Measurements from ENCODE around the gene SFT2D2. TPM values are rescaled to one million over a fixed set of nuclear protein-coding genes. Genes with fewer than 3 reads are reported as not detected.
A peak's percentile ranks its signal among the peaks of the same experiment; 100 is the strongest.
"Not testable (repeated sequence)": the region's sequence is repeated elsewhere in the genome, so short reads cannot be mapped to it uniquely, and the experiment has no call there.

The SFT2D2 gene
- 10 to 100 TPM; 25.2 to 42.3 TPM for total RNA-seq

GRCh38 chr1:168225476-168226190 is at the start of gene SFT2D2:
Gene SFT2D2 (plus strand): TSS chr1:168226004. CDS start chr1:168226080, 76 bp downstream.
- Mint-ChIP-seq H3K9me3 (ENCODE audit: low read depth) (no peaks in the 10 kb centered on the region), H3K4me3 (peak within 1 kb of the TSS; percentile 86), H3K27me3 (peaks cover 3% of the 10 kb centered on the region), H3K27ac (peak within 1 kb of the TSS; percentile 86), H3K36me3 (ENCODE audit: low read depth) (peaks cover 31% of the 10 kb centered on the region), H3K4me1 (peaks cover 49% of the 10 kb centered on the region)
- ChIA-PET CTCF (interaction anchor here (0.6 to 4.1 kb wide), 6 partner anchors 10 to 171 kb away, joined by 3 to 38 read pairs (median 4); no protein-coding TSS in a partner anchor), POLR2A (interaction anchor here (0.6 to 2.7 kb wide), 6 partner anchors 10 to 289 kb away, joined by 3 to 20 read pairs (median 7); partner anchors contain the start of gene DCAF6)
- intact Hi-C loops (cut with DNase I, micrococcal nuclease) = loop anchor here (1.0 to 5.0 kb wide), 9 partner anchors 47 to 1669 kb away; partner anchors contain the start of genes BLZF1 (in 2 of the 2), NME7 (in 2 of the 2), TIPRL (in 2 of the 2) and ATP1B1 (in 1 of the 2)
- peak; percentile 90 for ATAC-seq
- peak; percentile 88 for DNase-seq

GRCh38 chr1:168178227-168178637 is 47.6 kb upstream of the SFT2D2 start:
- Mint-ChIP-seq H3K4me3 (no peak overlapping the region), H3K27me3 (peaks cover 3% of the 10 kb centered on the region), H3K36me3 (ENCODE audit: low read depth) (peaks cover 2% of the 10 kb centered on the region), H3K9me3 (ENCODE audit: low read depth) (no peaks in the 10 kb centered on the region), H3K4me1 (peaks cover 4% of the 10 kb centered on the region), H3K27ac (no peak overlapping the region)
- ChIA-PET POLR2A (no interaction called here), CTCF (no interaction called here)
- ATAC-seq (no peak), DNase-seq (no peak)
- intact Hi-C loops (cut with DNase I, micrococcal nuclease) = loop anchor here (1.0 to 5.0 kb wide), 11 partner anchors 38 to 1339 kb away; partner anchors contain the start of genes DCAF6 (in 1 of the 2), GPR161 (in 1 of the 2), MPC2 (in 1 of the 2) and NME7 (in 1 of the 2)

GRCh38 chr1:168178638-168179437 is 47.0 kb upstream of the SFT2D2 start, which contains the start of gene TIPRL:
Gene TIPRL (plus strand): TSS chr1:168178962. CDS start chr1:168179078, 116 bp downstream.
- Mint-ChIP-seq H3K9me3 (ENCODE audit: low read depth) (no peaks in the 10 kb centered on the region), H3K27ac (no peak within 1 kb of the TSS), H3K4me1 (peaks cover 9% of the 10 kb centered on the region), H3K4me3 (no peak within 1 kb of the TSS), H3K36me3 (ENCODE audit: low read depth) (peaks cover 3% of the 10 kb centered on the region), H3K27me3 (no peaks in the 10 kb centered on the region)
- ChIA-PET POLR2A (no interaction called here), CTCF (interaction anchor here (0.6 to 2.3 kb wide), 4 partner anchors 10 to 290 kb away, joined by 3 to 8 read pairs (median 4); no protein-coding TSS in a partner anchor)
- ATAC-seq = peak; percentile 90
- DNase-seq = peak; percentile 97
- intact Hi-C loops (cut with DNase I, micrococcal nuclease) = loop anchor here (1.0 to 5.0 kb wide), 15 partner anchors 39 to 1340 kb away; partner anchors contain the start of genes DCAF6 (in 2 of the 2), GPR161 (in 1 of the 2), MPC2 (in 1 of the 2) and NME7 (in 1 of the 2)

- H3K4me1 Mint-ChIP-seq = peaks cover 11% of the 10 kb centered on the region
- POLR2A ChIA-PET = interaction anchor here (0.5 to 1.3 kb wide), 4 partner anchors 47 to 243 kb away, joined by 3 to 10 read pairs (median 4); partner anchors contain the start of genes DCAF6 and SFT2D2
- DNase-seq (peak; percentile 26), ATAC-seq (peak; percentile 10)
- no peaks in the 10 kb centered on the region for H3K27me3 Mint-ChIP-seq
- intact Hi-C loops (cut with DNase I, micrococcal nuclease) = loop anchor here (1.0 to 5.0 kb wide), 12 partner anchors 42 to 1308 kb away; partner anchors contain the start of genes DCAF6 (in 2 of the 2), GPR161 (in 1 of the 2), MPC2 (in 1 of the 2) and NME7 (in 1 of the 2)
- CTCF ChIA-PET = interaction anchor here (0.6 to 2.3 kb wide), 7 partner anchors 9 to 289 kb away, joined by 3 to 8 read pairs (median 4); no protein-coding TSS in a partner anchor
- H3K36me3 Mint-ChIP-seq (ENCODE audit: low read depth) = peaks cover 7% of the 10 kb centered on the region
- no peak overlapping the region for H3K4me3 Mint-ChIP-seq
- H3K9me3 Mint-ChIP-seq (ENCODE audit: low read depth) = no peaks in the 10 kb centered on the region
- H3K27ac Mint-ChIP-seq = no peak overlapping the region
Observed at GRCh38 chr1:168179438-168180147, 46.2 kb upstream of the SFT2D2 start.

GRCh38 chr1:168180148-168180524 is 45.7 kb upstream of the SFT2D2 start:
- DNase-seq = peak; percentile 44
- intact Hi-C loops (cut with DNase I, micrococcal nuclease) = no loop called here

GRCh38 chr1:168181063-168181720 is 44.6 kb upstream of the SFT2D2 start:
- ATAC-seq; POLR2A ChIA-PET; H3K9me3 Mint-ChIP-seq (ENCODE audit: low read depth); H3K27ac Mint-ChIP-seq; intact Hi-C loops (cut with DNase I, micrococcal nuclease); DNase-seq; H3K4me3 Mint-ChIP-seq; H3K27me3 Mint-ChIP-seq: not testable (repeated sequence)
- H3K4me1 Mint-ChIP-seq = peaks cover 11% of the 10 kb centered on the region
- H3K36me3 Mint-ChIP-seq (ENCODE audit: low read depth) = peaks cover 17% of the 10 kb centered on the region
- CTCF ChIA-PET = interaction anchor here (0.9 kb wide), 1 partner anchor 36 kb away, joined by 3 read pairs; no protein-coding TSS in a partner anchor

More at GRCh38 chr1:168180148-168180524, 45.7 kb upstream of the SFT2D2 start:
- ChIA-PET POLR2A (interaction anchor here (0.5 to 1.3 kb wide), 4 partner anchors 46 to 244 kb away, joined by 3 to 10 read pairs (median 4); partner anchors contain the start of genes DCAF6 and SFT2D2), CTCF (interaction anchor here (0.6 to 2.3 kb wide), 5 partner anchors 9 to 95 kb away, joined by 3 to 8 read pairs (median 4); no protein-coding TSS in a partner anchor)
- H3K27ac Mint-ChIP-seq = no peak overlapping the region
- no peaks in the 10 kb centered on the region for H3K27me3 Mint-ChIP-seq
- H3K4me1 Mint-ChIP-seq = peaks cover 11% of the 10 kb centered on the region
- peaks cover 12% of the 10 kb centered on the region for H3K36me3 Mint-ChIP-seq (ENCODE audit: low read depth)
- no peaks in the 10 kb centered on the region for H3K9me3 Mint-ChIP-seq (ENCODE audit: low read depth)
- ATAC-seq = no peak
- H3K4me3 Mint-ChIP-seq = no peak overlapping the region

- CTCF ChIA-PET = interaction anchor here (1.5 kb wide), 1 partner anchor 451 kb away, joined by 3 read pairs; no protein-coding TSS in a partner anchor
- H3K4me3 Mint-ChIP-seq = no peak overlapping the region
- DNase-seq (no peak), ATAC-seq (no peak)
- peaks cover 7% of the 10 kb centered on the region for H3K4me1 Mint-ChIP-seq
- H3K36me3 Mint-ChIP-seq (ENCODE audit: low read depth) = peaks cover 34% of the 10 kb centered on the region
- H3K27me3 Mint-ChIP-seq = no peaks in the 10 kb centered on the region
- no peaks in the 10 kb centered on the region for H3K9me3 Mint-ChIP-seq (ENCODE audit: low read depth)
- H3K27ac Mint-ChIP-seq = no peak overlapping the region
- POLR2A ChIA-PET = no interaction called here
- intact Hi-C loops (cut with DNase I, micrococcal nuclease) = no loop called here
Observed at GRCh38 chr1:168187177-168187576, 38.6 kb upstream of the SFT2D2 start.

- no peaks in the 10 kb centered on the region for H3K9me3 Mint-ChIP-seq (ENCODE audit: low read depth)
- POLR2A ChIA-PET = no interaction called here
Observed at GRCh38 chr1:168190403-168190802, 35.4 kb upstream of the SFT2D2 start.

GRCh38 chr1:168195199-168196135 is 30.3 kb upstream of the SFT2D2 start:
- peaks cover 6% of the 10 kb centered on the region for H3K4me1 Mint-ChIP-seq
- ATAC-seq (no peak), DNase-seq (no peak)
- intact Hi-C loops (cut with DNase I, micrococcal nuclease) = no loop called here
- ChIA-PET CTCF (interaction anchor here (0.5 to 0.9 kb wide), 3 partner anchors 21 to 113 kb away, joined by 3 to 4 read pairs (median 4); no protein-coding TSS in a partner anchor), POLR2A (no interaction called here)
- no peak overlapping the region for H3K27ac Mint-ChIP-seq
- no peak overlapping the region for H3K4me3 Mint-ChIP-seq
- no peaks in the 10 kb centered on the region for H3K9me3 Mint-ChIP-seq (ENCODE audit: low read depth)
- no peaks in the 10 kb centered on the region for H3K27me3 Mint-ChIP-seq
- peaks cover 48% of the 10 kb centered on the region for H3K36me3 Mint-ChIP-seq (ENCODE audit: low read depth)

More at GRCh38 chr1:168190403-168190802, 35.4 kb upstream of the SFT2D2 start:
- CTCF ChIA-PET = interaction anchor here (0.5 to 0.9 kb wide), 5 partner anchors 11 to 253 kb away, joined by 3 to 4 read pairs (median 3); no protein-coding TSS in a partner anchor
- no peak overlapping the region for H3K4me3 Mint-ChIP-seq
- H3K36me3 Mint-ChIP-seq (ENCODE audit: low read depth) = peaks cover 39% of the 10 kb centered on the region
- intact Hi-C loops (cut with DNase I, micrococcal nuclease) = loop anchor here in 1 of 2 experiments (5.0 kb wide), 1 partner anchor 48 kb away; no protein-coding TSS in a partner anchor
- no peak overlapping the region for H3K27ac Mint-ChIP-seq
- no peak for ATAC-seq
- H3K27me3 Mint-ChIP-seq = no peaks in the 10 kb centered on the region
- H3K4me1 Mint-ChIP-seq = no peaks in the 10 kb centered on the region
- DNase-seq = no peak

All from activated CD4-positive, alpha-beta T cell treated with anti-CD3 and anti-CD28 coated beads for 36 hours (primary cell).